GM21381 (cell line): ENCODE measurements around the gene MMP13.
"Not testable (repeated sequence)": the region's sequence is repeated elsewhere in the genome, so short reads cannot be mapped to it uniquely, and the experiment has no call there.

ENCODE experiments used
- ATAC-seq: cut with Tn5 transposase; IDR thresholded peaks from one replicate; pipeline ENCODE4 v1.9.1; 2021; ENCODE audit warnings: mild to moderate bottlenecking, moderate library complexity; ENCODE audit not compliant: unreplicated experiment

The MMP13 gene

DNA sequence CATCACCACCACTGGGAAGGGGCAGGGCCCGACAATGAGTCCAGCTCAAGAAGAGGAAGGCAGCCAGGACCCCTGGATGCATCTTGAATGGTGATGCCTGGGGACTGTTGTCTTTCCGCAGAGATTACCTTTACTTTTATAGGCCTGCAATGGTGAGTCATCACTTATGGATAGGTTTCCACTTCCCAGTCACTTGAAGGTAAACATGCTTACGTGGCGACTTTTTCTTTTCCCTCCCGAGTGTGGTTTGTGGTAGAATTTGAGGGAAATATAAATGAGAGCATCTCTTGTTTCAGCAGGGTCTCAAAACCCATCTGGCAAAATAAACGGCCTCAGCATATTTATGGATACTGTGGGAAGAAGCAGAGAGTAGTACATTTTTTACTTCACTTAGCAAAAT, at the start of gene MMP13:
Gene MMP13 (minus strand): TSS at position 109 of the 400 bp plus-strand sequence. CDS start 27 bp downstream, at position 82.
- ATAC-seq: no peak

GRCh38 chr11:103004234-103004633, 48.7 kb upstream of the MMP13 start:
- not testable (repeated sequence) for ATAC-seq

DNA sequence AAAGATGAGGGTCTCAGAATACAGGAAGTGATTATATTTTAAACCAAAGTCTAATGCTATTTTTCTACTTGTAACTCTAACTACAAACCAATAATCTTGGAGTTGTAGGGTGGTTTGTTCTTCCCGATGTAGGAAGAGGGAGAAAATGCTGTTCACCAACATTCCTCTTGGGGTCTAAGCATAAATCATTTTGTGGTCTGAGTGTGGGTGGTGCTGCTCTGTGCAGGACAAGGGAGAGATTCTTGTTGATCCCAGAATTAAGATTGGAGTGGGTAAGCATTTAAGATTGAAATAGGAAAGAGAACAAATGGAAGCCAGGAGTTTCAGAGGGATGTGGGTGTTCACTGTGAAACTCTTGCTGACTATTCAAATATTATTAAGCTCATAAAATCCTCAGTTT, 38.6 kb upstream of the MMP13 start:
- no peak for ATAC-seq

GRCh38 chr11:102991776-102992175, 36.2 kb upstream of the MMP13 start:
- no peak for ATAC-seq

DNA sequence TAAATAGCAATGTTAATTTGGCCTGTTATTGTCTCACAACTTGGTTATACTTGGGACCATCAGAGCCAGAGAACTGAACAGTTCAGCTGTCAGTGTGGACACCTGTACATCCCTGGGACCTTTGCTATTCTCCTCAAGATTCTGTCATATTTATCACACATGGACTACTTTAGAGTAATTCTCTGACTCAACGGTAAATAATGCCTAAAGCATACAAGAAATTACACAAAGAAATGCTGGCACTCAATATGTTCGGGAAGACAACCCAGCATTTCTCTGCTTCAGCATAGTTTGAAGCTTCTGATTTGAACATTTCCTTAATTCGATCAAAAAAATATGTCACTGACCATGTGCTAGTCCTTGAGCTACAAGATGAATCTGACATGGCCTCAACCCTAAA, 34.6 kb upstream of the MMP13 start:
- ATAC-seq: no peak

GRCh38 chr11:102989379-102990047, 34.0 kb upstream of the MMP13 start:
- no peak for ATAC-seq

DNA sequence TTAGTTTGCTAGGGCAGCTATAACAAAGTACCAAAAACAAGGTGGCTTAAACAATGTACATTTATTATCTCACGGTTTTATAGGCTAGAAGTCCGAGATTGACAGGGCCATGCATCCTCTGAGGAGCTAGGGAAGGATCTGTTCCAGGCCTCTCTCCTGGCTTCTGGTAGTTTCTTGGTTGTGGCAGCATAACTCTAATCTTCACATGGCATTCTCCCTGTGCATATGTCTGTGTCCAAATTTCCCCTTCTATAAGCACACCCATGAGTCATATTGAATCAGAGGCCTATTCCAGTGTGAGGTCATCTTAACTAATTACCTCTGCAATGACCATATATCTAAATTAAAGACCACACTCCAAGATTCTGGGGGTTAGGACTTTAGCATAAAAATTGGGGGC, 31.3 kb upstream of the MMP13 start:
- ATAC-seq: no peak

GRCh38 chr11:102985850-102986249, 30.3 kb upstream of the MMP13 start:
- ATAC-seq: no peak

GRCh38 chr11:102983486-102983885, 28.0 kb upstream of the MMP13 start:
- ATAC-seq: no peak

DNA sequence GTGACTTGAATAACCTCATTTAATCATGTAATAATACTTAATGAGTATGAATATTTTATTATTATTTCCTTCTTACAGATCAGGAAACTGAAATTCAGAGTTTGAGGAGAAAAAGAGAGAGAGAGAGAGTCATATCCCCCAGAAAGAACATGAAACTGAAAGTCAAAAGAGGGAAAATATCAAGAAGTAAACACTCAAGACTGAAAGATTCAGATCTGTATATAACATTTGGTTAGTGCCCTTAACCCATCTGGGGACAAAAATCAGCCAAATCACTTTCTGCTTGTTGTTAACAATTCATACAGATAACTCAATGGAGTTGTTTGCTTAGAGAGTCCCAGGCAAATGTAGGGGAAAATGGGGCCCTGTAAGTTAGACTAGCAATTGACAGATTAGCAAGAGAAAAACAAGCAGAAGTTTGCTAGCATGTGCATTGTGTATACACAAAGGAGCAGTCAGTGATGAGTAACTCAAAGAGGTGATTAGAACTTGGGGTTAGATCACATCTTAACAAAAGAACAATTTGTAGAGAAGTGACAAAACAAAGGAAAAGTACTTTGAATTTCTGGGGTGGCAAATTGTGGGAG, 25.9 kb upstream of the MMP13 start:
- peak; percentile 69 for ATAC-seq

DNA sequence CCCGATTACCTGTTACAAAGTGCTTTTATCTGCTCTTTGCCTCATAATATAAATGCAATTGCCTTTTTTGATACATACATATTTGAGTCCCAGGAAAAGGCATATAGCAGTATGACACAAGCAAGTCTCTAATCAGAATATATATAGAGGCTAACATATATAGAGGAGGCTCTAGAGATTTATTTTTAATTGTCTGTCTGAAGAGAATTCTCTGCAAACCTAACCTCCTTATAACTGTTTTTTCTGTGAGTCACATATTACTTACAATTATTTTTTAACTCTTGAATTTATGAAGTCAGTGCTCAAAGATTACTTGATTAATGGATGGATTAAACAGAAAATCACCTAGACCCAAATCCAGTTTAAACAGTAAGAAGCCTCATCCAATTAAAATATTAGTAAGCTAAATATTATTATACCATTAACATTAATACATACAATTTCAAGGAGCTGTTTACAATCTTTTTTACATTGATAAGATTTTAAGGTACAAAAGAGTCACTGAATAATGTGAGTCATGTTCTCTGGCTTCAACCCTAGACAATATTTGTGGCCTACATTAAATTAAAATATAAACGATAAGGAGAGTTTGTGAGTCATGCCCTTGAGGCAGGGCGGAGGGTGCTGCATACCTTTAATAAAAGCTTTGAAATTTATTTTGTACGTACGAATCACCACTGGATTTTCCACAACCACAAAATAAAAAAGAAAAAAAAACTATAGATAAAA, 19.2 kb upstream of the MMP13 start:
- no peak for ATAC-seq

DNA sequence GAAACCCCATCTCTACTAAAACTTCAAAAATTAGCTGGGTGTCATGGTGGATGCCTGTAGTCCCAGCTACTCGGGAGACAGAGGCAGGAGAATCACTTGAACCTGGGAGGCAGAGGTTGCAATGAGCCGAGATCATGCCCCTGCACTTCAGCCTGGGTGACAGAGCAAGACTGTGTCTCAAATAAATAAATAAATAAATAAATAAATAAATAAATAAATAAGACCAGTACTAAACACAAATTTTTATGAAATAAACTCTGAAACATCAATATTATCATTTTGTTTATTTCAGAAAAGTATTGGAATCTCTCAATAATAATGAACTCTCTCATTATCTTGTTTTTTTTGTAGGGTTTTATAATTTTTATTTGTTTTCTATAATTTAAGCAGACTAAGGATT, 18.2 kb upstream of the MMP13 start:
- not testable (repeated sequence) for ATAC-seq

DNA sequence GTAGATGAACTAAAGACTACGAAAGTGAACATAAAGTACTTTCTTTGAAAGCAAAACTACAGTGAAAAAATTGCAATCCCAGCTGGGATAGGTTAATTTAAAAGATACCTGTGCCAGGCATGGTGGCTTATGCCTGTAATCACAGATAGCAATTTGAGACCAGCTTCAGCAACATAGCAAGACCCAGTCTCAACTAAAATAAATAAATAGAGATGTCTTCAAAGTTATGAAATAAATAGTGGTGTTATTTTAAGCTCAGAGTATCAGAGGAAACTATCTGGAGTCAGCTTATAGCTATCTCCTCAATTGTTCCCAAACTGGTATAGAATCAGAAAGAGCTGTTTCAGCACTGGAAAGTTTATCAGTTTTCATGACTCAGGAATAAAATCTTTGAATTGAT, 17.3 kb upstream of the MMP13 start:
- ATAC-seq: no peak

DNA sequence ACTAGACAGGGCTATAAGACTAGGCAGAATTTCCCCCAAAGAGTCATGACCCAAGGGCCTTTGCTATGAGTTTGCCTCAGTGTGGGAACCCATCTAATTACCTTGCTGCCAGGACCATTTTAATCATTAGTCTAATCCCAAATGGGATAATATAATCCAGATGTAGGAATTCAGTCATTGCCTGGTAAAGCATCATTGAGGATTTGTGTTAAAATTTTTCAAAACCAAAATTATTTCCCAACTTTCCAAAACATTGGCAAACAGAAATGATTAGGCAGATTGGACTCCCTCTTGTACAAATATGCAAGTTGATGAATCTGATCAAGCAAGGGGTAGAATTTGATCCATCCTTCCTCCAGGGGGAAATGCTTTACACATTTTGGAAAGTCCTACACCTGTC, 16.2 kb upstream of the MMP13 start:
- no peak for ATAC-seq

DNA sequence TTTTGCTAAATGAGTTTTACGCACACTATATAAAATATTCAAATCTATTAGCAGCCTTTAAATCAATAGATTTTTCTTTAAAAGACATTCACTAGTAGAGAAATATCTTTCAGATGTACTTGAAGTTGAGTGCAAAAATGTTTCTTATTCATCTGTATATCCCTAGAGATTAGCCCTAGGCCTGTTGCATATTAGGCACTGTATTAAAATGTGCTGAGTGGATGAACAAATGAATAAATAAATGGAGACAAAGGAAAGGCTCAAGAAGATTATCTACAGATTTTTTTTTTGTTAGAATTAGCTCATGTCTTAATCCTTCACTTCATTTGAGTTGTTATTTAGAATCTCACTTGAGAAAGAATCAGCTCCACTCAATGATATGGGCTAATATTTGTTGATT, 12.0 kb upstream of the MMP13 start:
- no peak for ATAC-seq

DNA sequence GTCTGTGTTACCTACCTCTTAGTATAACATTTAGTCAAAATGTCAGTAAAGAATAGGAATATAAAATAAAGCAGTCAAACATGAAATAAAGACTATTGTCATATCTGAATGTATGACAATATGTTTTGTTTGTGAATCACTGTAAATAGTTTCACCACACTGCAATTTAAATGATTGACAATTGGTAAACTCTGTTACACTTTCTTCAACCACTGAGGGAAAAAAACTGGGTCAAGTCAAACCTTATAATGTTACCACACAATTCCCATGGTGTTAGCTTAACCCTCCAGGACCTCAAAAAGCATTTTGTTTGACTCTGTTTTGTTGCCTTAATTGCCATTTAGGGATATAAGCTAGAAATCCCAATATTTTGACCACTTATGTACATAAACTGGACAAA, 10.5 kb upstream of the MMP13 start:
- no peak for ATAC-seq

GRCh38 chr11:102964867-102965266, 9.3 kb upstream of the MMP13 start:
- ATAC-seq: no peak

DNA sequence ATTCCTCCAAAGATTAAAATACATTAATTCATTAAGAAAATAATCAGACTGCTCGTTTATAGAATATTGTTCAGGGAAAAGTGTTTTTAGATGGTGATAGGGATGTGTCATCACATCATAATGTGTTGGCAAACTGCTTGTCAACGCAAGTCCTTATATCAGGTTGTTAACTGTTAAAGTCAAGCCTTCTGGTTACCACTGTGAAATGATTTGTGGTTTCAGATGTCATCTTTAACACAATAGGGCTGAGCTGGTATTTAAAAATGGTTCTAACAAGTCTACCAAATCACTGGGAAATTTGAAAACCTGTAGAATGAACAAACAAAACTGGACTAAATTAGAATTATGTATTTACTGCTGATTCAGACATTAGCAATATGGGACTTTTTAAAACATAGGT, 2.4 kb upstream of the MMP13 start:
- no peak for ATAC-seq

GRCh38 chr11:102950622-102951081, 4.9 kb downstream of the MMP13 start:
- no peak for ATAC-seq

DNA sequence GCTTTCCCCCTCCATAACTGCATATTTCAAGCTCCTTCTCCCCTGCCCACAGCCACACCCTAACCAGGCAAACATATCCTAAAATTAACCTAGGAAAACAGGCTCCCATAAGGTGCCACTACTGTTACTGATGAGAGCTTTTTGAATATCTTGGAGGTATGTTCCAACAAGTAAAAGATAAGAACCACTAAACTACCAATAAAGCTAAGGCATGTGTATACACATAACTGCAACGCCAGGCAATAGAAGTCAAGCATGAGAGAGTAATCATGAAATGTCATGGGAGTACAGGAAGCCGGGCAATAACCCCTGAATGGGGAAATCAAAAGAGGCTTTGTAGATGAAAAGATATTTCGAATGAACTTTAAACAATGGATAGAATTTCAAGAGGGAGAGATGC, 9.3 kb downstream of the MMP13 start:
- no peak for ATAC-seq

- ATAC-seq: peak; percentile 71
These were observed 14.6 kb downstream of the MMP13 start for GRCh38 chr11:102940714-102941588.
